Stimulated activated CD8-positive, alpha-beta memory T cell treated with anti-CD3 and anti-CD28 coated beads, Interleukin-12 subunit alpha, Interleukin-12 subunit beta, amount 100 ng/mL, for 1 hour (primary cell): ENCODE results near the gene CBFA2T3.
"Not testable (repeated sequence)": the region's sequence is repeated elsewhere in the genome, so short reads cannot be mapped to it uniquely, and the experiment has no call there.

Experiments used
- DNase-seq: peaks from one replicate; pipeline ENCODE4 v3.0.0-alpha.2; 2020; ENCODE audit warnings: low read depth

Gene CBFA2T3

DNA sequence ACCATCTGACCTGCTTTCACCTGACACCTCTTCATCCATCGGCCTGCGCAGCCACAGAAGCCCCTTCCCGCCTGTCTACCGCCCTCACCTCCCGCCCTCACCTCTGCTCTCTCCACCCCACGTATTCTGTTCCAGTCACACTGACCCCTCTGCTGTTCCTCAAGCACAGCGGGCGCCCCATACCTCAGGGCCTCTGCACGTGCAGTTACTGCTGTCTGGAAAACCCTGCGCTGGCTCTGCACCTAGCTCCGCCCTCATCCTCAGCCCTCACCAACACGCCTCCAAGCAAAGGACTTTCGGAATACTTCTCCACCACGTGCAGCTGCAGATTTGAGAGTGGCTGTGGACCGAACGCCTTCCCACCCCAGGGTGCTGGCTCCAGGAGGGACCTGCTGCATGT, 85.9 kb downstream of the CBFA2T3 start:
- no peak for DNase-seq

DNA sequence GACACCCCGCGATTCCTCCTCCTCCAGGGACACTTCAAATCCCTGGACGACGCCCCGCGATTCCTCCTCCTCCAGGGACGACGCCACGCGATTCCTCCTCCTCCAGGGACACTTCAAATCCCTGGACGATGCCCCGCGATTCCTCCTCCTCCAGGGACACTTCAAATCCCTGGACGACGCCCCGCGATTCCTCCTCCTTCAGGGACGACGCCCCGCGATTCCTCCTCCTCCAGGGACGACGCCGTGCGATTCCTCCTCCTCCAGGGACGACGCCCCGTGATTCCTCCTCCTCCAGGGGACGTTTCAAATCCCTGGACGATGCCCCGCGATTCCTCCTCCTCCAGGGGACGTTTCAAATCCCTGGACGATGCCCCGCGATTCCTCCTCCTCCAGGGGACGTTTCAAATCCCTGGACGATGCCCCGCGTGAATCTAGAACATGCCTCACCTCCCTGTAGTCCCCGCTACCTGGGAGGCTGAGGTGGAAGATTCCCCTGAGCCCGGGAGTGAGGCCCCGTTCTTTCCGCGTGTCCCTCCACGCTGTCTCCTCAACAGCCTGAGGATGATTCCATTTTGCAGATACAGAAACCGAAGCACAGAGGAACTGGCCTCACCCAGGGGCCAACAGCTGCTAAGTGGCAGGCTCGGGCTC, 87.2 kb downstream of the CBFA2T3 start:
- DNase-seq: not testable (repeated sequence)

DNA sequence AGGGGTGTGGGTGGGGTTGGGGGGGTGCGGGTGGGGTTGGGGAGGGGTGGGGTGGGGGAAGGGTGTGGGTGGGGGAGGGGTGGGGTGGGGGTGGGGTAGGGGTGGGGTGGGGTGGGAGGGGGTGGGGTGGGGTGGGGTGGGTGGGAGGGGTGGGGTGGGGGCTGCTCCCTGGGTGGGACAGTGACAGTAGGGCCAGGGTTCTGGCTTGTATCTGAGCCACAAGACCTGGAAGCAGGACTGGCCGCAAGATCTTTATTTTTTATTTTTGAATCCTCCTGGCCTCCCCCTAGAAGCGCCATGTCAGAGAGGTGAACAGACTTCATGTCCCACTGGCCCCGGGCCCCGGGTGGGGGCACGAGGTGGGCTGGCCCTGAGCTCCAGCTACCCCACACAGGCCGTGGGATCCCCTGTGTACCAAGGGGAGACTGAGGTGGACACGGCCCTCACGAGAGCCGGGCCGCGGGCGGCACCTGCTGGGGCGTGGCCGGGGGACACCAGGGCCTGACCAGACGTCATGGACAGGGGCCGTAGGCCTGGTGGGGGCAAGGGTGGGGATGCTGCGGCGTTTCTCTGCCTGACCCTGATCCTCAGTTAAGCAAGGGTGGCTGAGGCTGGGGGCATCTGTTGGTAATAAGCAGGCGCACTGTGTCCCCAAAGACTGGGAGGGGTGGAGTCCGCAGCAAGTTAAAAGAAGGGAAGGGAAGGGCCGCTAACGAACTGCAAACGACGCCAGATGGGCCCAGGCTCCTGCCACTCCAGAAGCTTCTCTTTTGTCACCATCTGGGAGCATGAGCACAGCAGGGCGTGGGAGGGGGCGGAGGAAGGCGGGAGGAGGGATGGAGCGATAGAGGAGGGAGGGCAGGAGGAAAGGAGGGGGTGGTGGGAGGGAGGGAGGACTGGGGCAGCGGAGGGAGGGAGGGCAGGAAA, 88.3 kb downstream of the CBFA2T3 start:
- DNase-seq: no peak

DNA sequence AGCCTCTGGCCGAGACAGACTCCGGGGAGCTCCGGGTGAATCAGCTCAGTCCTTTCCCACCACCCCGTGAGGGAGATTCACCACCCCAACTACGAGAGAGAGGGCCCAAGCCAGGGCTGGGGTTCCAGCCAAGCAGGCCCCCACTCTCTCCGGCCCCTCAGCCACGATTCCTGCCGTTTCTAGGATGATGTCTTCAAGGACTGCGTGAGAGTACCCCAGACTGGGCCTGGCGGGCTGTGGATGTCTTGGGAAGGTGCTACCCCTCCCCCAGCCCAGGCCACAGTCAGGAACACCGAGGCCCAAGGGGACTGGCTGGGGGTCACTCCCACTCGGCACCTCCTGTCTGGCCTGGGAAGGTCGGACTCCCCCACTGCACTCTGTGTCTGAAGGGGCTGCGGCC, 89.0 kb downstream of the CBFA2T3 start:
- DNase-seq: no peak

DNA sequence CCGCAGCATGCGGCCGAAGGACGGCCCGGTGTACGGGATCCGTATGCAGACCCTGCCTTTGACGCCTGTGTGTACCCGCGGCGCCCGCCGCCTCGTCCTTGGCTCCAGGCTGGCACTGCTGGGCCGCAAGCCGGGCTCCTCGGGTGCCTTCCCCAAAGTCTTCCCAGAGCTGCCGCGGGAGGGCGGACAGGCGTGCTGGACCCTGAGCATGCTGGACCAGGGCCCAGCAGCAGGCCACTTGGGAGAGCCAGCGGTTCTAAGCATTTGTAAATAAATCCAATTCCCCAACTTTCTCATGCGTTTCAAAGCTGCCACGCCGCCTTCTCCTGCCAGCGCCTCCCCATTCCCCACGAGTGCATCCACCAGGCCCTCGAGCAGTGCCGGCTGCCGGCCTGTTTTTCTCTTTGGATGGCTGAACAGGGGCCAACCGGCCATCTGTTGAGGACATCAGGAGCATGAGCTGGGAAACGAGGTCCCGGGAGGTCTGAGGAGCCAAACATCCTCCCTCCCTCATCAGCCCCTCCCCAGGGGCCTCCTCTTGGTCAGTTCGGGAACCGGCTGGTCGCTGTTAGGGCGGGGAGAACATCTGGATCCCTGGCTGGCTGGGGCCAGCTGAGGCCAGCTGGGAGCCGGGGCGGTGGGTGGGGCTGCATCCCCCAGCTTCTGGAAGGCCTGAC, 90.0 kb downstream of the CBFA2T3 start:
- no peak for DNase-seq

DNA sequence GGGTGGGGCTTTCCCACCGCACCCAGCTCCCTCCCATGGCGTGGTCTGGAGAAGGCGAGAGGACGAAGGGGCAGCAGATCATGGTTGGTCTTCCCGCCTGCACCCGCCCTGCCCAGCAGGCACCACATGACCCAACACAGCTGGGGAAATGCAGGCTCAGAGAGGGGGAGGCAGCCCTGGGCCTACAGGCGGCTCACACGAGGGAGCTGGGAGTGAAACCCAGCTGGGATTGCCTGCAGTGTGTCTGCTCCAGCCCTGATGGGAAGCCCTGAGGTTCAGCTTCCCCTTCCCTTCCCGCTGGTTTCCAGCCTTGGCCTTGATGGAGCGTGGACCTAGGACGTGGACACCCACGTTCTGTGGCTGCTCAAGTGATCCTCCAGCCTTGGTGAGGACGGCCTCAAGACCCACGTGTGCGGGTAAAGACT, 90.6 kb downstream of the CBFA2T3 start:
- DNase-seq: no peak

DNA sequence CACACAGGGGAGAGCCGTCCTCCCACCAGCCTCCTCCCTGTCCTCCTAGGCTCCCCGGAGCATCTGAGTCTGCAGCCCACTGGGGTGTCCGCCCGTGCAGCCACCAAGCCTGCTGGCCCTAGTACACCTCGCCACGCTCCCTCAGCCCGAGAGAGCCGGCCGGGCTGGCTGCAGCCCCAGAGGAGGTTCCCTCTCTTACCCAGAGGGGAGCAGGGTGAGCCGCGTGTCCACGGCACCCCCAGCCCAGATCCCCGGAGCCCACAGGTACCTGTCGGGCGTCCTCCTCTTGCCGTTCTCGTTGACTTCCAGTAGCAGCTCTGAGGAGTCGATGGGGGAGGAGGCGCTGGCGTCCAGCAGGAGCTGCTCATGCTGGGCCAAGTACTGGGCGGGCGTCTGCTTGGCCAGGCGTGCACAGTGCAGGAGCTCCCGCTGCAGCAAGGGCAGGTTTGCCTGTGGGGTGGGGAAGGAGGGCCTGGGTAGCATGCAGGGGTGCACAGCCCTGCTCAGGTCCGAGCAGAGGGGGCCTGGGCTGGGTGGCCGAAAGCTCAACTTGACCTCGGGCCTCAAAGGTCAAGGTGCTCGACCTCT, 91.2 kb downstream of the CBFA2T3 start:
- DNase-seq: no peak

DNA sequence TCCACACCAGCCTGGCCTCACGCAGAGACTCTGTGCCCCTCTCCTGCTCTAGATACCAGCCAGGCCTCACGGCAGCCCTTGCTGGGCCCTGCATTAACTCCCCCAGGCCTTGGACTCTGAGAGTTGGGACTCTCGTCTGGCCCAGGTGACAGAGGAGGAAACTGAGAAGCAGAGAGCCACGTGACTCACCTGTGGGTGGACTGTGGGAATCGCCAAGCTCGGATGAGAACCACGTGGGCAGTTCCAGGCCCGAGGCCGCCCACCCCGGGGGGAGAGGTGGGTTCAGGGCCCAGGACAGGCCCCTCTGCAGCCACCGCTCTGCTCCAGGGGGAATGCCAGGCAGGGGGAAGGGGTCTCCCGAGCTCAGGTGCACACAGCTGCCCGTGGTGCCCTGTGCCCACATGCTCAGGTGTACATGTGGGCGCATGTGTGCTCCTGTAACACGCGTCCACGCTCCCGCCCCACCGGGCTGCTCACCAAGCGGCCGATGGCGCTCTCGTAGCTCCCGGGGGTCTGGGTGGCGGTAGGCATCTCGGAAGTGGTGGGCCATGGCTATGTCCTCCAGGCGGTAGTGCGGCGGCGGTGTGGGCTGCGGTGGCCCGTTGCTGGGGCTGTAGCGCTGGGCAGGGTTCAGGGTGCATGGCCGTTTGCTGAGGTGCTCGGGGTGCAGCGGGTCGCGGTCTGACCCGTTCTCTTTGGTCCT, 92.3 kb downstream of the CBFA2T3 start:
- DNase-seq: no peak

DNA sequence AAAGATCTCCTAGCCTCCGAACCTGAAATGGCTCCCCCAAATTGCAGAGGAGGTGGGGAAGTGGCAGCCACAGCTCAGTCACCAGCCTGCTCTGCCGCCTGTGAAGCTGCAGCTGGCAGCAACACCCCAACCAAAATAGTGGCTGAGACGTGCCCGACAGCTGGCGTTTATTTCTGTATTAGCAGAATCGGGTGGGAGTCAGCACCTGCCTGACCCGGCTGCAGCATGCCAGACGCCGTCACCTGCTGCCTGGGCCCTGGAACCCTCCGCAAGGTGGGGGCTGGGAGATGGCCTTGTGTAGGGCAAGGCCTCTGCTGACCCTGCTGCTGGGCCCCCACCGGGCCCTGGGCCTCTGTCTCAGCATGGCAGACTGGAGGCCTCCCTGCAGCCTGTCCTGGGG, 93.1 kb downstream of the CBFA2T3 start:
- no peak for DNase-seq

DNA sequence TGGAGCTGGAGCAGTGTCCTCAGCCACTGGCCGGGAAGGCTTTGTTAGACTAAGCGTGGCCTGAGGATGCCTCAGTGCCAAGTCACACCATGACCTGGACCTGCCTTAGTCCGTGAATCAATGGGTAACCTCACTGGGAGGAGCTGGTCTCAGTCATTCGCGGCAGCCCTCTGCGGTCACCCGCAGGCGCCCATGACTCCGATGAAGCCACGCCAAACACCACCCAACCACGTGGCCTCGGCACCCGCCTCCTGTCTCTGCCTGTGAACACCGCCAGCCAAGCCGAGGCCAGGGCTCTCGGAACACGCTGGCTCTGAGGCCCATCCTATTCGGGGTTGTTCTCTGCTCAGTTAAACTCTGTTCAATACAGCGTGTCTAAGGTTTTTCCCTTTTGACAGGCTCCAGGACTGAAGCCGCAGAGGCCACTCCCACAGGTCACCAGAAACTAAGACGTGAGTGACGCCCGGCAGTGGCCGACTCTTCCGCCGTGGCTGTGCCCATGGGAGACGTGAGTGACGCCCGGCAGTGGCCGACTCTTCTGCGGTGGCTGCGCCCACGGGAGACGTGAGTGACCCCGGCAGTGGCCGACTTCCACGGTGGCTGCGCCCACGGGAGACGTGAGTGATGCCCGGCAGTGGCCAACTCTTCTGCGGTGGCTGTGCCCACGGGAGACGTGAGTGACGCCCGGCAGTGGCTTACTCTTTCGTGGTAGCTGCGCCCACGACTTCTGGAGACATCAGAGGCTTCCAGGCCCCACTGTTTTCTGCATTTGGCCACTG, 93.7 kb downstream of the CBFA2T3 start:
- DNase-seq: no peak

DNA sequence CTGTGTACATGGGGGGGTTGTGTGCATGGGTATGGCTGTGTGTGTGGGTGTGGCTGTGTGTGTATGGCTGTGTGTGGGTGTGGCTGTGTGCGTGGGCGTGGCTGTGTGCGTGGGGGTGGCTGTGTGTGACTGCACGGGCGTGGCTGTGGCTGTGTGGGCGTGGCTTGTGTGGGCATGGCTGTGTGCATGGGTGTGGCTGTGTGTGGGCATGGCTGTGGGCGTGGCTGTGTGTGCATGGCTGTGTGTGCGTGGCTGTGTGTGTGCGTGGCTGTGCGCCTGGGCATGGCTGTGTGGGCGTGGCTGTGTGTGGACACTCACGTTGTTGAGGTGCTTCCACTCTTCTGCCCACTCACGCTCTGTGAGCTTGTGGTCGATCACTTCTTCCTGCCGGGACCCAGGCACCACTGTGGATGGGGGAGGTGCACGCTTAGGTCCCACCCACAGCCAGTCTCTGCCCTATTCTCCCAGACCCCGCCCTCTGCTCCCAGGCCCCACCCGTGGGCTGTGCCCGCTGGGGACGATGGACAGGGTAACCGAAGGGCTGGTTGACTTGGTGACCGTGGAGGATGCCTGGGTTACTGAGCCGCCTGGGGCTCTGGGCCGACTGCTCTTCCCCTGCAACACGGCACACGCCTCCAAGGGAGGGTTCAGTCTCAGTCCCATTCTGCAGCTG, 94.5 kb downstream of the CBFA2T3 start:
- DNase-seq: no peak

DNA sequence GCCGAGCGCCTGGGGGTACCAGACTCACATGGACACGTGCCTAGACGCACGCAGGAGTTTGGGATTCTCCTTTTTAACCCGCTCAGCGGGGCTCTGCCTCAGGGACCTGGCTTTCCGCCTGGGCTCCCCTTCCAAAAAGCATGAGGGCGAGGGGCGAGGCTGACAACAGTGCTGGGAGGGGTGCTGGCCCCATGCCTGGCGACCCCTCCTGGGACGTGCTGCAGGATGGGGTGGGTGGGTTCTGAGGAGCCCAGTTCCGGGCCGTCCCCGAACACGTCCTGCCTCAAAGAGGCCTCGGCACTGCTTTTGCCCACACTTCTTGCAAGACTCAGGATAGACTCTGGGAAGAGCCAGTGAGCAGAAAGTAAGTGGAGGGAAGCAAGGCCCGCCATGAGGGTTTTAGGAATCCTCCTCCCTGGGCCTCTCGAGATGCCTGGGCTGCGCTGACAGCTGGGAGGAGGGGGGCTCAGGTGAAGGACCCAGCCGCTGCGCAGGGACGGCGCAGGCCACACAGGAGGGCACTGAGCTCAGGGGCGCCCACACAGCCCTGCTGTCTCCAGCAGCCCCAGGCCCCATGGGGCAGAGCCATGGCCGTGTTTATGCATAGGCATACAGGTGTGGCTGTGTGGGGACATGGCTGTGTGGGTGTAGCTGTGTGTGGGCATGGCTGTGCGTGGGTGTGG, 95.2 kb downstream of the CBFA2T3 start:
- DNase-seq: no peak

DNA sequence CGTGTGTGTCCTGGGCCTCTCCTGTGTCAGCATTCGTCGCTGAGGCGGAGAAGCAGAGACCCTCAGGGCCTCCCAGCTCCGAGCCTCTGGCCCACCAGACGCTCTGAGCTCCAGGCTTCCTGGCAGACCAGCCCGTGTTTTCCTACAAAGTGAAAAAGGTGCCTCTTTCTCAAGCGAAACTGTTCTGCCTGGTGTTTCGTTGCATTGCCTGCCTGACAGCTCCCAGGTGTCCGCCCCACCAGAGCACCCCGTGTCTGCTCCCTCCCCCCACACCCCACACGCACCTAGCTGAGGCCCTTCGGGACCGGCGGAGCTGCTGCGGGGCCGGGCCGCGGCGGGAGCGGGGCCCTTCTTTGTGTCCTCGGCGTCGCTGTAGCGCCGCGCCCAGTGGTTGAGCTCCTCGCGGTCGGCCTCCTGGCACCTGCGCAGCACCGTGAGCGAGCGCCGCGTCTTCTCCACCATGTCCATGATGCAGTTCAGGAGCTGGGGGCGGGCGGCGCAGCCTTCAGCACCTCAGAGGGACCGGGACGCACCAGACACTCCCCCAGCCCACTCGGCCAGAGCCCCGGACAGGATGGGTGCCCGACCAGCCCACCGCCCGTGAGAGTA, 95.9 kb downstream of the CBFA2T3 start:
- DNase-seq: no peak

DNA sequence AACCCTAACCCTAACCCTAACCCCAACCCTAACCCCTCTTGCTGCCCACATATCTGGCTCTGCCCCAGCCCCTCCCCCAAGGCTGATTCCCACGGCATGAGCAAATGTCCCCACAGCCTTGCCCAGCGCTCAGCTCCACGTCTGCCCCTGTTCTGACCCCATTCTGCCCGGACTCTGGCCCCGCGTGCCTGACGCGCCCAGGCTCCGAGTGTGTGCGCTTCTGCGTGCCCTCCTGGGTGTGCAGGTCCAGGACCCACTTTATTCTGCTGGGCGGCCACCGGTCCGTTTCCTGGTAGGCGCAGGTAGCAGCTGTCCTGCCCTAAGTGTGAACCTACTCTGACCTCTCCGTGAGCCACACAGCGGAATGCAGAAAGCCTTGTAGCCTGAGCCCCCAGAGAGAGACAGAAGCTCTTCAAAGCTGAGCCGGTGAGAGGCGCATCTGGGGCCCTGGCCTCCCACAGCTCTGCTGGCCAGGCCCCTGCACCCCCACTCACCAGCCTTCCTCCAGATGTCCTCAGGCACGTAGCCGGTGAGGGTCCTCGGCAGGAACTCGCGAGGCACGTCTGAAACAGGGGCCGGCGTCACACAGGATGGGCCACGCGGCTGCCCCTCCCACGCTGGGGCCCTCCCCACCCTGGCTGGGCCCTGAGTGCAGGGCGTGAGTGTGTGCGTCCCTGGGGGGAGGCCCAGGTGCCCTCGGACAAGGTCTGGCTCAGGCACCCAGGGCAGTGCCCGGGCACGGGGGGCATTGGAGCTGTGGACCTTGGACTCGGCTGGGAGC, 96.6 kb downstream of the CBFA2T3 start:
- DNase-seq: no peak

DNA sequence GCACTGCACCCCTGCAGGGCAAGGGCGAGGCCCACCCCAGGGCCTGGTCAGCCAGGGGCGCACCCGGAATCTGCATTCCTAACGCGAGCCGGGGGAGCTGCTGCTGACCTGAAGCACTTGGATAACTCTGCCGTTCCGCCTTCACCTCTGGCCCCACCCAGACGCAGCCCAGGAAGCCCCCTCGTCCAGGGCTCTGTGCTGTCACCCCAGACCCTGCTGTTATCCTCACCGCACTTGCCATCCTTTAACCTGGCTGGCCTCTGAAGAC, 97.3 kb downstream of the CBFA2T3 start:
- no peak for DNase-seq

DNA sequence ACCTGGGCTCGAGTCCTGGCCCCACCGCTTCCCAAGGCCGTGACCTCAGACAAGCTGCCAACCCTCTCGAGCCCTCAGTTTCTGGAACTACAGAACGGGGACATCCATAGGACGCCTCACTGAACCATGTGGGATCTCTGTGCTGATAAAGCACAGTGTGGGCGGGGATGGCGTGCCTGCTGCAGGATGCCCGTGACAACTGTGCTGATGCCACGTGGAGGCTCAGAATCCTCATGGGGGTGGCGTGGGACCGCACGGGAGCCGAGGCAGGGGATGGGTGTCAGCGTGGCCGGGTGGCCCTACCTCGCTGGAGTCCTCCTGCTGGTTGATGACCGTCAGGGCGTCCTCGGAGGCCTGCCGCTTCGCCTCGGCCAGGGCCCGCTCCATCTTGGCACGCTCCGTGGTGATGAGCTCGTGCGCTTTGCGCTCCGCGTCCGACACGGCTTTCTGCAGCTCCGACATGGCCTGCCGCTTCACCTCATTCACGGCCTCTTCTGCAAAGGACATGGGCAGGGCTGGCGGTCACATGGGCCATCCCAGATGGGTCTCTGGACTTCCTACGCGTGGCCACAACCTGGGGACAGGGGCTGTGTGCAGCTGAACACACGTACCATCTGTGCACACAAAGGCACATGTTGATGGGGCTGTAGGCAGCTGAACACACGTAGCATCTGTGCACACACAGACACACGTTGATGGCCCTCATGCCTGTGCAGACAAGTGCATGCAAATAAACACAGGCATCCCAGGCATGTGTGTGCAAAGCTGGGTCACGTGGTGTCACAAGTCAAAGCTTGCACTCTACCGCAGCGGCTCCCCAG, 97.8 kb downstream of the CBFA2T3 start:
- DNase-seq: no peak

DNA sequence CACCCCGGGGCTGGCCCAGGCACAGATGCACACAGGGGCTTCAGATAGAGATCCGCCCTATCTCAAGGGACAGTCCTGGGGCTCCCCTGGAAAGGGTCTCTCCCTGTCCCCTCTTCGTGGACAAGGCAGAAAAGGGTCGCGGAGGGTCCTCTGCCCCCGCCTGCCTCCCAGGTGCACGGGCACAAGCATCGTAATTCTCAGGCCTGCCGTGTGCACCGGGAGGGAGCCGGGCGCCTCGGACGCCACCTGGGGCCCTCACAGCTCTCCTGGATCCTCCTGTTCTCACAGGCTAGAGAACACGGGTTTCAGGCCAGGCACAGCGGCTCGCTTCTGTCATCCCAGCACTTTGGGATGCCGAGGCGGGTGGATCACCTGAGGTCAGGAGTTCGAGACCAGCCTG, 98.7 kb downstream of the CBFA2T3 start:
- DNase-seq: no peak
